Measurements from ENCODE around the gene MYL3.

MYL3 gene

GRCh38 chr3:46835491-46835890, 27.8 kb downstream of the MYL3 start:
- H3K9me2 ChIP-seq (replicated peaks; ENCODE audit: insufficient read depth, low read length), result no peaks in the 10 kb centered on the region
- TF ChIP-seq CTCF (IDR thresholded peaks at IDR 0.05; ENCODE audit: low read length) (no peak), EZH2 (optimal IDR thresholded peaks at IDR 0.05; ENCODE audit: low read depth, low read length) (no peak), EZH2phosphoT487 (IDR thresholded peaks at IDR 0.05; ENCODE audit: low read length) (no peak)
- no peak overlapping the region for H3K27ac ChIP-seq (ENCODE audit: low read length)
- no peaks in the 10 kb centered on the region for H3F3A ChIP-seq (ENCODE audit: insufficient read depth, low read length)
- H4K20me1 ChIP-seq (ENCODE audit: insufficient read depth, low read length), result no peaks in the 10 kb centered on the region
- H3K4me1 ChIP-seq (ENCODE audit: low read length), result no peaks in the 10 kb centered on the region
- H3K27me3 ChIP-seq (replicated peaks; ENCODE audit: insufficient read depth, low read length), result no peaks in the 10 kb centered on the region
- no peaks in the 10 kb centered on the region for H3K36me3 ChIP-seq (replicated peaks; ENCODE audit: insufficient read depth, low read length)
- no peak for DNase-seq
- H3K4me3 ChIP-seq (ENCODE audit: low read length), result no peak overlapping the region
- H3K9me3 ChIP-seq (replicated peaks; ENCODE audit: insufficient read depth, low read length), result no peaks in the 10 kb centered on the region
- H2AFZ ChIP-seq (ENCODE audit: low read length), result no peak overlapping the region
- H3K4me2 ChIP-seq (ENCODE audit: low read depth, low read length), result no peak overlapping the region
- no peaks in the 10 kb centered on the region for H3K79me2 ChIP-seq (ENCODE audit: low read length)
- no peak overlapping the region for H3K9ac ChIP-seq (ENCODE audit: low read length)

- Histone ChIP-seq H3K9ac (ENCODE audit: low read length) (no peak overlapping the region), H3K27ac (ENCODE audit: low read length) (no peak overlapping the region), H3K79me2 (ENCODE audit: low read length) (no peaks in the 10 kb centered on the region), H3K4me1 (ENCODE audit: low read length) (peaks cover 3% of the 10 kb centered on the region), H2AFZ (ENCODE audit: low read length) (no peak overlapping the region), H3K36me3 (replicated peaks; ENCODE audit: insufficient read depth, low read length) (no peaks in the 10 kb centered on the region), H3K27me3 (replicated peaks; ENCODE audit: insufficient read depth, low read length) (no peaks in the 10 kb centered on the region), H4K20me1 (ENCODE audit: insufficient read depth, low read length) (no peaks in the 10 kb centered on the region), H3K4me3 (ENCODE audit: low read length) (no peak overlapping the region), H3K4me2 (ENCODE audit: low read depth, low read length) (no peak overlapping the region), H3K9me3 (replicated peaks; ENCODE audit: insufficient read depth, low read length) (no peaks in the 10 kb centered on the region), H3F3A (ENCODE audit: insufficient read depth, low read length) (no peaks in the 10 kb centered on the region; the same call in 1 of the 2 replicates), H3K9me2 (replicated peaks; ENCODE audit: insufficient read depth, low read length) (no peaks in the 10 kb centered on the region)
- DNase-seq, result no peak
- TF ChIP-seq EZH2phosphoT487 (IDR thresholded peaks at IDR 0.05; ENCODE audit: low read length) (no peak), EZH2 (optimal IDR thresholded peaks at IDR 0.05; ENCODE audit: low read depth, low read length) (no peak), CTCF (IDR thresholded peaks at IDR 0.05; ENCODE audit: low read length) (no peak)
These were observed 28.2 kb downstream of the MYL3 start for GRCh38 chr3:46835054-46835453.

- Histone ChIP-seq H3K4me3 (ENCODE audit: low read length) (no peak overlapping the region), H4K20me1 (ENCODE audit: insufficient read depth, low read length) (no peaks in the 10 kb centered on the region), H3K4me1 (ENCODE audit: low read length) (peaks cover 16% of the 10 kb centered on the region), H3K79me2 (ENCODE audit: low read length) (no peaks in the 10 kb centered on the region), H3K4me2 (ENCODE audit: low read depth, low read length) (no peak overlapping the region), H2AFZ (ENCODE audit: low read length) (no peak overlapping the region), H3F3A (ENCODE audit: insufficient read depth, low read length) (peaks cover 4% of the 10 kb centered on the region; the same call in 1 of the 2 replicates), H3K27me3 (replicated peaks; ENCODE audit: insufficient read depth, low read length) (no peaks in the 10 kb centered on the region), H3K9me2 (replicated peaks; ENCODE audit: insufficient read depth, low read length) (no peaks in the 10 kb centered on the region), H3K36me3 (replicated peaks; ENCODE audit: insufficient read depth, low read length) (no peaks in the 10 kb centered on the region), H3K9ac (ENCODE audit: low read length) (no peak overlapping the region), H3K9me3 (replicated peaks; ENCODE audit: insufficient read depth, low read length) (no peaks in the 10 kb centered on the region), H3K27ac (ENCODE audit: low read length) (no peak overlapping the region)
- TF ChIP-seq CTCF (IDR thresholded peaks at IDR 0.05; ENCODE audit: low read length) (no peak), EZH2 (optimal IDR thresholded peaks at IDR 0.05; ENCODE audit: low read depth, low read length) (no peak), EZH2phosphoT487 (IDR thresholded peaks at IDR 0.05; ENCODE audit: low read length) (no peak)
- DNase-seq, result no peak
These were observed 29.6 kb downstream of the MYL3 start for GRCh38 chr3:46833346-46834300.
